ENCODE results near the gene NPC1. TPM values are rescaled to one million over a fixed set of nuclear protein-coding genes. Genes with fewer than 3 reads are reported as not detected.
"Not testable (repeated sequence)": the region's sequence is repeated elsewhere in the genome, so short reads cannot be mapped to it uniquely, and the experiment has no call there.

NPC1 gene
- total RNA-seq, 2 donors from 2014 or later, result 27.2 to 27.7 TPM

GRCh38 chr18:23521907-23522306, 64.4 kb downstream of the NPC1 start:
- intact Hi-C loops (cut with DNase I), result no loop called here
- no peak for DNase-seq
- Histone ChIP-seq H3K4me3 (no peak overlapping the region), H3K27me3 (no peaks in the 10 kb centered on the region), H3K27ac (no peak overlapping the region), H3K9me3 (no peaks in the 10 kb centered on the region), H3K36me3 (replicated peaks in 1 of 2; ENCODE audit: insufficient read depth in 1 of 2, low read depth in 2 of 2) (peaks cover 20 to 57% of the 10 kb centered on the region in 2 donors), H3K4me1 (no peaks in the 10 kb centered on the region)
- ATAC-seq, result no peak
- TF ChIP-seq POLR2A (IDR thresholded peaks at IDR 0.05), result no peak
- no peak for TF ChIP-seq CTCF (IDR thresholded peaks at IDR 0.05)
- WGBS, 2 donors, result 90 to 92% methylated on average over 6 to 7 of the region's 7 CpGs

- 80 to 83% methylated on average over 7 of the region's 7 CpGs for WGBS, 2 donors
- intact Hi-C loops (cut with DNase I), result no loop called here
Observed at GRCh38 chr18:23521271-23521670, 65.0 kb downstream of the NPC1 start.

GRCh38 chr18:23519734-23520133, 66.6 kb downstream of the NPC1 start:
- Histone ChIP-seq H3K4me3 (no peak overlapping the region), H3K27me3 (no peaks in the 10 kb centered on the region), H3K27ac (no peak overlapping the region), H3K9me3 (no peaks in the 10 kb centered on the region), H3K4me1 (no peaks in the 10 kb centered on the region), H3K36me3 (replicated peaks in 1 of 2; ENCODE audit: insufficient read depth in 1 of 2, low read depth in 2 of 2) (peaks cover 20 to 49% of the 10 kb centered on the region in 2 donors)
- WGBS, 2 donors, result 79 to 83% methylated on average over 4 of the region's 4 CpGs
- TF ChIP-seq CTCF (IDR thresholded peaks at IDR 0.05) (no peak), POLR2A (IDR thresholded peaks at IDR 0.05) (no peak)
- intact Hi-C loops (cut with DNase I), result loop anchor here (10.0 kb wide), 1 partner anchor 55 kb away; no protein-coding TSS in a partner anchor
- no peak for DNase-seq
- ATAC-seq, result no peak

More at GRCh38 chr18:23521271-23521670, 65.0 kb downstream of the NPC1 start:
- ATAC-seq (no peak), DNase-seq (no peak)
- no peaks in the 10 kb centered on the region for H3K4me1 ChIP-seq
- H3K4me3 ChIP-seq, result no peak overlapping the region
- H3K36me3 ChIP-seq (replicated peaks in 1 of 2; ENCODE audit: insufficient read depth in 1 of 2, low read depth in 2 of 2), result peaks cover 20 to 53% of the 10 kb centered on the region in 2 donors
- TF ChIP-seq CTCF (IDR thresholded peaks at IDR 0.05) (no peak), POLR2A (IDR thresholded peaks at IDR 0.05) (no peak)
- H3K27ac ChIP-seq, result no peak overlapping the region
- H3K27me3 ChIP-seq, result no peaks in the 10 kb centered on the region
- no peaks in the 10 kb centered on the region for H3K9me3 ChIP-seq

GRCh38 chr18:23515911-23516546, 70.3 kb downstream of the NPC1 start:
- Histone ChIP-seq H3K4me3 (no peak overlapping the region), H3K36me3 (replicated peaks in 1 of 2; ENCODE audit: insufficient read depth in 1 of 2, low read depth in 2 of 2) (peaks cover 3 to 25% of the 10 kb centered on the region in 2 donors), H3K27ac (no peak overlapping the region), H3K4me1 (no peaks in the 10 kb centered on the region), H3K9me3 (no peaks in the 10 kb centered on the region), H3K27me3 (no peaks in the 10 kb centered on the region)
- intact Hi-C loops (cut with DNase I), result loop anchor here (10.0 kb wide), 1 partner anchor 59 kb away; no protein-coding TSS in a partner anchor
- 35 to 43% methylated on average over 14 to 17 of the region's 17 CpGs for WGBS, 2 donors
- peak; percentile 75 to 80 (median 76) for DNase-seq
- peak; percentile 91 for ATAC-seq
- TF ChIP-seq POLR2A (IDR thresholded peaks at IDR 0.05), result no peak
- peak; percentile 53 to 86 (median 74) for TF ChIP-seq CTCF (IDR thresholded peaks at IDR 0.05)

GRCh38 chr18:23512641-23513040, 73.7 kb downstream of the NPC1 start:
- Histone ChIP-seq H3K9me3 (no peaks in the 10 kb centered on the region), H3K27me3 (no peaks in the 10 kb centered on the region), H3K36me3 (replicated peaks in 1 of 2; ENCODE audit: insufficient read depth in 1 of 2, low read depth in 2 of 2) (peaks cover 0 to 16% of the 10 kb centered on the region in 2 donors), H3K4me3 (no peak overlapping the region), H3K4me1 (no peaks in the 10 kb centered on the region), H3K27ac (no peak overlapping the region)
- ATAC-seq, result no peak
- WGBS, 2 donors, result 95 to 100% methylated on average over 1 of the region's 1 CpG
- intact Hi-C loops (cut with DNase I), result loop anchor here (10.0 kb wide), 1 partner anchor 62 kb away; no protein-coding TSS in a partner anchor
- TF ChIP-seq POLR2A (IDR thresholded peaks at IDR 0.05) (no peak), CTCF (IDR thresholded peaks at IDR 0.05) (no peak)
- no peak for DNase-seq

- DNase-seq, ATAC-seq, H3K27ac ChIP-seq, H3K4me1 ChIP-seq, H3K9me3 ChIP-seq, H3K4me3 ChIP-seq, H3K27me3 ChIP-seq: not testable (repeated sequence)
- intact Hi-C loops (cut with DNase I), result loop anchor here (10.0 kb wide), 1 partner anchor 63 kb away; no protein-coding TSS in a partner anchor
- WGBS, 2 donors, result 86 to 88% methylated on average over 7 of the region's 7 CpGs
- peaks cover 0 to 16% of the 10 kb centered on the region in 2 donors for H3K36me3 ChIP-seq (replicated peaks in 1 of 2; ENCODE audit: insufficient read depth in 1 of 2, low read depth in 2 of 2)
Observed at GRCh38 chr18:23512216-23512615, 74.1 kb downstream of the NPC1 start.

- 94% methylated on average over 2 of the region's 2 CpGs for WGBS, 2 donors
- ATAC-seq, H3K27ac ChIP-seq, H3K27me3 ChIP-seq, H3K4me1 ChIP-seq, H3K4me3 ChIP-seq, DNase-seq, H3K9me3 ChIP-seq: not testable (repeated sequence)
- peaks cover 0 to 13% of the 10 kb centered on the region in 2 donors for H3K36me3 ChIP-seq (replicated peaks in 1 of 2; ENCODE audit: insufficient read depth in 1 of 2, low read depth in 2 of 2)
- intact Hi-C loops (cut with DNase I), result loop anchor here (10.0 kb wide), 1 partner anchor 64 kb away; no protein-coding TSS in a partner anchor
Observed at GRCh38 chr18:23510923-23511322, 75.4 kb downstream of the NPC1 start.

All from body of pancreas (tissue), 4 donors.